Activated T-helper 2 cell treated with anti-CD3 and anti-CD28 coated beads, Interferon-gamma antibody, Interleukin-2, Interleukin-4, amounts not matched to agents 10 μg/mL and 5 μg/mL and 100 μg/mL, durations not matched to agents 14 hours and 24 hours and 36 hours (primary cell): ENCODE results near the gene OCEL1. TPM values are rescaled to one million over a fixed set of nuclear protein-coding genes. Genes with fewer than 3 reads are reported as not detected.

Source experiments
- DNase-seq: peaks from one replicate; pipeline ENCODE4 v3.0.0; 2021; ENCODE audit warnings: low spot score
- H3K27ac Mint-ChIP-seq: one replicate; pipeline ENCODE4 v1.8.0; 2021; ENCODE audit warnings: mixed read lengths
- H3K27me3 Mint-ChIP-seq: one replicate; pipeline ENCODE4 v1.8.0; 2021; ENCODE audit warnings: low read depth, mixed read lengths
- H3K36me3 Mint-ChIP-seq: one replicate; pipeline ENCODE4 v1.8.0; 2021; ENCODE audit warnings: low read depth, mixed read lengths
- H3K4me1 Mint-ChIP-seq: one replicate; pipeline ENCODE4 v1.8.0; 2021; ENCODE audit warnings: low read depth, mixed read lengths
- H3K4me3 Mint-ChIP-seq: one replicate; pipeline ENCODE4 v1.8.0; 2021; ENCODE audit warnings: low read depth, mild to moderate bottlenecking, moderate library complexity, mixed read lengths
- H3K9me3 Mint-ChIP-seq: one replicate; pipeline ENCODE4 v1.8.0; 2021; ENCODE audit warnings: mixed read lengths
- intact Hi-C: fragments of 100-400 bp; cut with micrococcal nuclease; formaldehyde crosslinking; loops from one replicate; pipeline ENCODE4 v1.15.1; 2023
- total RNA-seq: library from RNA; stranded (reverse); gene quantifications from 2 replicates; pipeline ENCODE4 v1.2.3, GENCODE V29; 2022

Gene OCEL1
- total RNA-seq, 1 donor from 2014 or later: 22.0 TPM

DNA sequence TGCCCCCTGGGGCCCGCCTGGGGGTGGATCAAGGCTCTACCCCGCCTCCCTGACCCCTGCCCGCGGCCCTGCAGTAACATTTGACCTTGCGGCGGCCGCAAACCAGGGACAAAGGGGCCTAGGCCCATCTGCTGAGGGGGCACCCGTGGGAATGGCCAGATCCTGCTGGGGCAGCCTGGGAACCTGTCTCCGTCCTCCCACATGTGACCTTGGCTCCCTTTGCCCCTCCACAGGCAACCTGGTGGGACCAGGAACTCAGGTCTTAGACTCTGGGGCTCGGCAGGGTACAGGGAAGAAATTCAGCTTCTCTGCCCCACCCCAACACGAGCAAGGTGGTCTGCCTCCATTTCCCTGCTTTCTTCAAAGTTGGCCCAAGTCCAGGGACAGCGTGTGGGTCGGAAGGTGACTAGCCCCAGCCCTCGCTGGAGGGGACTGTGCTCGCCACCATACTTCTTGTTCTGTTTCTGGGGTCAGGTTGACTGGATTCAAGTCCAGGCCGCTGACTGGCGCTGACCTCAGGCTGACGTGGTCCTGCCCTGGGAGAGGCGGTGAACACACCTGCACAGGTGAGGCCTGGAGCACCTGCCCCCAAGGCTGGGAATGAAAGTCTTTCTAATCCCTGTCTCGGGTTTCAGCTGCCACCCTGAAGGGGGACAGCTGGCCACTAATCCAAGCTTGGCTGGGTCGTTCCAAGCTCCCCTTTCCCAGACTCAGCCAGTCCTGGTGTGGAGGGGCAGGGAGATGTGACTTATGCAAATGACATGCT lies 22.2 kb downstream of the OCEL1 start:
- Mint-ChIP-seq H3K27ac (no peak overlapping the region), H3K4me1 (peaks cover 2% of the 10 kb centered on the region), H3K4me3 (no peak overlapping the region), H3K27me3 (peaks cover 16% of the 10 kb centered on the region), H3K9me3 (no peaks in the 10 kb centered on the region), H3K36me3 (no peaks in the 10 kb centered on the region)
- DNase-seq: no peak
- intact Hi-C loops: no loop called here

DNA sequence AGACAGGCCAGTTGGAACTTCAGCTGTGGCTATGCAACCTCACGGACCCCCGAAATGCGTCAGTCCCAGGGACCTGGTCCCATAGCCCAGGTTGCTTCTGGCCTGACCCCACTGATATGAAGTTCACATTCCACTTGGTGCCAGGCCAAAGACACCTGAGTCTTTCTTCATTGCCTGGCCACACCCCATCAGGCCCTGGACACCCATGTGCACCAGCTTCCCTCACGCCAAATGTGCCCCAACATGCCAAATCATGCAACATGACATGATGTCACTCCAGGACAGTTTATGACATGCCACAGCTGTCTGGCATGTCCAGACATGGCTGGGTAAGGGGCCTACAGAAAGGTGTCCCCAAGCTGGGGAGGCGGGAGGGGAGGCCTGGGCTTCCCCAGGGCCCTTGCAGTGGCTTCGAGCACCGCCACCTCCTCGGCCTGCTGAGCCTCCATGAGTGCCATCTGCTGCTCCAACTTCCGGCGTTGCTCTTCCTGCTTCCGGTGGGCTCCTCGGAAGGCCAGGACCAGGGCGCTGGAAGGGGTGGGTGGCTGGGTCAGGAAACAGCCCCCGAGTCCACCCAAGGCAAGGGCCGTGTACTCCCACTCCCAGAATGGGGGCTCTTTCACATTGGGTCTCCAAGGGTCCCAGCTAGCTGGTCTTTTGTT lies 24.0 kb downstream of the OCEL1 start:
- Mint-ChIP-seq H3K27ac (no peak overlapping the region), H3K9me3 (no peaks in the 10 kb centered on the region), H3K36me3 (no peaks in the 10 kb centered on the region), H3K27me3 (peaks cover 11% of the 10 kb centered on the region), H3K4me1 (peaks cover 2% of the 10 kb centered on the region), H3K4me3 (no peak overlapping the region)
- no peak for DNase-seq
- intact Hi-C loops: no loop called here

DNA sequence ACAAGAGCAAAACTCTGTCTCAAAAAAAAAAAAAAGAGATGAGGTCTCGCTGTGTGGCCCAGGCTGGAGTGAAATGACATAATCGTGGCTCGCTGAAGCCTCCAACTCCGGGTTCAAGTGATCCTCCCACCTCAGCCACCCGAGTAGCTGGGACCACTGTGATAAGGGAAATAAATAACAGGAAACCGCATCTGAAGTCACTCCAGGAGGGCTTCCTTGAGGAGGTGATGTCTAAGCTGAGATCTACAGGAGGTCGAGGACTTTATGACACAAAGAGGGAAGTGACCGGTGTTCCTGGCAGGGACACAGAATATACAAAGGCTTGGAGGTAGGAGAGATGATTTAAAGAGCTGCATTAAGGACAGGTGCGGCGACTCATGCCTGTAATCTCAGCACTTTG lies 28.6 kb downstream of the OCEL1 start:
- DNase-seq: no peak
- no peaks in the 10 kb centered on the region for H3K36me3 Mint-ChIP-seq
- H3K27me3 Mint-ChIP-seq: peaks cover 2% of the 10 kb centered on the region
- no peaks in the 10 kb centered on the region for H3K4me1 Mint-ChIP-seq
- H3K27ac Mint-ChIP-seq: no peak overlapping the region
- H3K4me3 Mint-ChIP-seq: no peak overlapping the region
- no peaks in the 10 kb centered on the region for H3K9me3 Mint-ChIP-seq
- intact Hi-C loops: no loop called here

DNA sequence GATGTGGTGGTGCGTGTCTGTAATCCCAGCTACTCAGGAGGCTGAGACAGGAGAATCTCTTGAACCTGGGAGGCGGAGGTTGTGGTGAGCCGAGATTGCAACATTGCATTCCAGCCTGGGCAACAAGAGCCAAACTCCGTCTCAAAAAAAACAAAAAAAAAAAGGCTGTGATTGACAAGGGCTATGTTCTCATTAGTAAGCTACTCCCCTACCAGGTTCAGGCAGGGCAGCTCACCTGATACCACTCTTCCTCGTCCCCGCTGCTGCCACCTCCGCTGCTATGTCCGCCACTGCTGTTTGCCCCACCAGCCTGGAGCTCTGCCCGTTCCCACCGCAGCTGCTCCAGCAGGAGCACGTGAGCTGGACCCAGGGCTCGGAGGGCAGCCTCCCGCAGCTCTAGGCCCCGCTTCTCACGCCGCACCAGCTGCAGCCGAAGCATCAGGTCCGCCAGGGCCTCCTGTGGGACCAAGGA lies 29.2 kb downstream of the OCEL1 start:
- H3K4me3 Mint-ChIP-seq: no peak overlapping the region
- no peak overlapping the region for H3K27ac Mint-ChIP-seq
- no peak for DNase-seq
- intact Hi-C loops: no loop called here
- no peaks in the 10 kb centered on the region for H3K4me1 Mint-ChIP-seq
- H3K9me3 Mint-ChIP-seq: no peaks in the 10 kb centered on the region
- H3K36me3 Mint-ChIP-seq: no peaks in the 10 kb centered on the region
- peaks cover 2% of the 10 kb centered on the region for H3K27me3 Mint-ChIP-seq

DNA sequence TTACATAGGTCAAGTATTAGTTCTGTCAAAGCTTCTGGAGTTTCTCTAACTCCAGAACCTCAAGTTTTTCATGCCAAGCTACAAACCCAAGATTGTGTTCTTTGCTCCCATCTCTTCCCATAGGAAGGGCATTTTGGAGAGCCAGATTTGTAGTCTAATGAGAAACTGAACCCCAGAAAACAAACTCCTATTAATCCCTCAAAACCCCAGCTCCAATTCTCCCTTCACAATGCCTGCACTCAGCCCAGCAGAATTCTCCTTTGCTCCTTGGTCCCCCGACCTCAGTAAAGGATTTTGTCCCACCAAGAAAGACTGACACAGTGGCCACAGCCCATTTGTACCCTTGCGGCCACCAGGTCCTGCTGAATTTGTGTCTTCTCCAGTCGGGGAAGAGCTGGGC lies 30.1 kb downstream of the OCEL1 start:
- Mint-ChIP-seq H3K36me3 (no peaks in the 10 kb centered on the region), H3K27me3 (peaks cover 5% of the 10 kb centered on the region), H3K9me3 (no peaks in the 10 kb centered on the region), H3K4me1 (peaks cover 2% of the 10 kb centered on the region), H3K4me3 (no peak overlapping the region), H3K27ac (no peak overlapping the region)
- intact Hi-C loops: no loop called here
- DNase-seq: no peak

DNA sequence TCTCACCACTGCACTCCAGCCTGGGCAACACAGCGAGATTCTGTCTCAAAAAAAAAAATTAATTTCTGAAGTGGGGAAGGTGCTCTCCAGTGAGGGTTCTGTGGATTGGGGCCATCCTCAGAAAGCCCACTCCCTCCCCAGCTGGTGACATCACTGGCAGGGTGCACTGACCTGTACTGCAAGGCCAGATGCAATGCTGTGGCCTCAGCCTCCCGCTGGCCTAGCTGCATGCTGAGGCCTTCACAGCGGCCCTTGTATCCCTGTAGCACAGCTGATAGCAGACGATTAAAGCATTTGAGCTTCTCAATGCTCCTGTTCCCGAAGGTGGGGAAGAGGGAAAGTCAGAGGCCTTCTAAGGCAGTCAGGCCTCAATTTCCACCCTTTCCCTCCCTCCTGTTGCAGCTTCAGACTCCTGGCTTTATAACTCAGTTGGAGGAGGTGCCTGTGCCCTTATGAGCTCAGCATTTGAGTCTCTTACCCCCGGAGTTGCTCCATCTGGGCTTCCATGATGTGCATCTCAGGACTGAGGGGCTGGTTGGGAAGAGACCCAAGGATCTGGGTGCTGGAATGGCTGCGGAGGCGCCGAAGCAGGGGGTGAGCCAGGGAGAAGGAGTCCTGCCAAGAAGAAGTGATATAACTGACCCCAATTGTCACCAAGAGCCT lies 33.2 kb downstream of the OCEL1 start:
- Mint-ChIP-seq H3K36me3 (no peaks in the 10 kb centered on the region), H3K27ac (no peak overlapping the region), H3K27me3 (peaks cover 5% of the 10 kb centered on the region), H3K4me1 (peaks cover 2% of the 10 kb centered on the region), H3K4me3 (no peak overlapping the region), H3K9me3 (no peaks in the 10 kb centered on the region)
- no peak for DNase-seq
- intact Hi-C loops: no loop called here

DNA sequence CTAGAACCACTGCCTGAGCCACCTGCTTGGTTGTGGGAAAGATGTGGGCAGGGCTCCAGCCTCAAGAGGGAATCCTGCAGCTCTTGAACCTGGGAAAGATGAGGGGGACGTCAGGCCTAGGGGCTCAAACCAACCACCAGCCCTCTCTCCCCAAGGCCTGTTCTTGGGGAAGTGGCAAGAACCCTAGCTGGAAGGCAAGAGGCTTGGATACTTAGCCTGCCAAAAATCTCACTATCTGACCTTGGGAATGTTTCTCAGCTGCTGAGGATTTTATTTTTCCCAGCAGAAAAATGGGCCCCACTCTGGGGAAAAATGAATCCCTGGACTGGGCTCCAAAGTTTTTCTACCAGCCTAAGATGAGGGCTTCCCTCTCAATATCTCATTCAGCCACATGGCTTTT lies 33.9 kb downstream of the OCEL1 start:
- Mint-ChIP-seq H3K36me3 (no peaks in the 10 kb centered on the region), H3K27me3 (peaks cover 3% of the 10 kb centered on the region), H3K4me1 (peaks cover 8% of the 10 kb centered on the region), H3K27ac (no peak overlapping the region), H3K9me3 (no peaks in the 10 kb centered on the region), H3K4me3 (no peak overlapping the region)
- no peak for DNase-seq
- intact Hi-C loops: no loop called here

DNA sequence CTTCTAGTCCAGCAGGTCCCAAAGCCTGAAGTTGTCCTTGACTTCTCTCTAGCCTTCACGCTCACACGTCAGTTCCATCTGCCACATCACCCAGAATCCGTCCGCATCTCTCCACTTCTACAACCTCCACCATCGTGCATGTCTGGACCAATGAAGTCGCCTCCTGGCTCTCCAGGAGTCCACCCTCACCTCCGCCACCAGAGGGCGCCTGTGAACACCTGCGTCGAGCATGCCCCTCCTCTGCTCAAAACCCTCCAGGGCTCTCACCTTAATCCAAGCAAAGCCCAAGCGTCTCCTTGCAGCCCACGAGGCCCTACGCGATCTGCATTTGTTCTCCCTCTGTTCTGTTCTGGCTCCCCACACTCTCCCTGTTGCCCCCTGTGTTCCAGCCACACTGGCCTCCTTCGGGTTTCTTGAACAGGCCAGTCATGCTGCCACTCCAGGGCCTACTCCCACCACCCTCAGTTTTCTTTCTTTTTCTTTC lies 34.9 kb downstream of the OCEL1 start:
- Mint-ChIP-seq H3K27ac (no peak overlapping the region), H3K4me3 (no peak overlapping the region)

DNA sequence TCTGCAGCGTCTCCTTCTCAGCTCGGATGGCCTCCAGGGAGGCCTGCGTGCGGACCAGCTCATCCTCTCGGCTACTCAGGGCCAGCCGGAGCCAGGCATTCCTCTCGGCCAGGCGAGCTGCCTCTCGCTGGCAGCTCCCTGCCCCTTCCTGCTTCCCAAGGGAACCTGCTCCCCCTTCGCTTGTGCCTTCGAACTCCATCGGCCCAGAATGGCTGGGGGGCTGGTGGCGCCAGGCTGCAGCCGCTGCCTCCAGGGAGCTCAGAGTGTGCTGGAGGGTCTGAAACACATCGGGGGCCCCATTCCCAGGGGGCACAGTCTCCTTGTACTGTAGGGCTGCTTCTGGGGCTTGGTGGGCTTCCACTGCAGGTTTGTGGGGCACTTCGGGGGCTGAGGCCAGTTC lies 36.5 kb downstream of the OCEL1 start:
- intact Hi-C loops: no loop called here
- no peak for DNase-seq
- Mint-ChIP-seq H3K4me1 (peaks cover 13% of the 10 kb centered on the region), H3K9me3 (no peaks in the 10 kb centered on the region), H3K4me3 (no peak overlapping the region), H3K36me3 (no peaks in the 10 kb centered on the region), H3K27ac (no peak overlapping the region), H3K27me3 (peaks cover 3% of the 10 kb centered on the region)

More for the DNA sequence above, 34.9 kb downstream of the OCEL1 start:
- no peaks in the 10 kb centered on the region for H3K9me3 Mint-ChIP-seq
- H3K4me1 Mint-ChIP-seq: peaks cover 8% of the 10 kb centered on the region
- DNase-seq: peak; percentile 83
- intact Hi-C loops: no loop called here
- no peaks in the 10 kb centered on the region for H3K36me3 Mint-ChIP-seq
- H3K27me3 Mint-ChIP-seq: peaks cover 3% of the 10 kb centered on the region

DNA sequence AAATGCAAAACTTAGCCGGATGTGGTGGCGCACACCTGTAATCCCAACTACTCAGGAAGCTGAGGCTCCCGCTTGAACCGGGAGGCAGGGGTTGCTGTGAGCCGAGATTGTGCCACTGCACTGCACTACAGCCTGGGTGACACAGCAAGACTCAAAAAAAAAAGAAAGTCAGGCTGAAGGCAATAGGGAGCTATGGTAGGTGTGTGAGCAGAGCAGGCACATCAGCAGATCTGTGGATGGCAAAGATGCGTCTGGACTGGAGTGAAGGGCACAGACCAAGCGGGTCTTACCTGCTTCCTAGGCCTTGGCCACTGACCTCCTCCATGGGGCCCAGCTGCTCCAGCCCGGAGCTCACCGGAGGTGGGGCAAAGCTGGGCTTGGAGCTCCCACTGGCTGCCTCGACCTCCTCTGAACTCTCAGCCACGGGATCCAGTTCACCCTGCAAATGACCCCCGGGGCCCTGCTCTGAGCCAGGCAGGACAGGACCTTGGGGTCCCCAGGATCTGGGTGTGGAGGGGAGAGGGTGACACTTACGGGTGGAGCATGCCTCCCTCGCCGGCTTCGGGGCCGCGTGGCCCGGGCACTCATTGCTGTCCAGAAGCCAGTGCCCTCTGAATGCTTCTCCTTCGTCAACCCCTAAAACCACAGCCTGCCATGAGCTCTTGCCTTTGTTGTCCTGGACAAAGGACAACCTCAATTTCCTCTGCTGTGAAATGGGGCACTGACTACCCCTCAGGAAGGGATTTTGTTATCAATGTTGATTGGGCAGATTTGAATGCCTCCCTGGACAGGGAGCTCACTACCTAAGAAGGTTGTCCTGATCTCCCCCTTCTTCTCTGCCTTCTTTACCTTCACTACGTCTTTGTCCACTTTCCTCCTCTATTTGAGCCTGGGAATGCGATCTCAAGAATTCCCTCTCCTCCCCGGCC lies 38.0 kb downstream of the OCEL1 start:
- Mint-ChIP-seq H3K9me3 (no peaks in the 10 kb centered on the region), H3K27ac (no peak overlapping the region), H3K36me3 (no peaks in the 10 kb centered on the region), H3K4me3 (no peak overlapping the region), H3K27me3 (peaks cover 3% of the 10 kb centered on the region), H3K4me1 (peaks cover 17% of the 10 kb centered on the region)
- DNase-seq: no peak
- intact Hi-C loops: no loop called here

DNA sequence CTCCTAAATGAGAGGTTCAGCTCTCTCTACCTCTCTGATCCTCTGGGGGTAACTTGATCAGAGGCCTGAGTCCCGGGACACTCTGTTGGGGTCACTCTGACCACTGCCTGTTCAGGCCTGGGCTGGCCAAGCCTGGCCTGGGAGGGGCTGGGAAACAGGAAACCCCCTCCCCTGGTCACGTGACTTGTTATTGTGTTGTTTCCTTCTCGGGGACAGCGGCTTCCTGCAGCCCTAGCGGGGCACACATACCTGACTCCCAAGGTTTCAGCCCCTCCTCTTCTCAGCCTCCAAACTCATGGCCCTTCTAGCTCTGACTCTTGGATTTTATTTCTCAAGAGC lies 38.6 kb downstream of the OCEL1 start, which contains the start of gene USHBP1:
Gene USHBP1, minus strand, starts transcription at position 105 of the 339 bp plus-strand sequence. CDS start 446 bp downstream, outside the sequence.
- Mint-ChIP-seq H3K36me3 (no peaks in the 10 kb centered on the region), H3K27ac (no peak within 1 kb of the TSS), H3K4me1 (peaks cover 17% of the 10 kb centered on the region), H3K4me3 (no peak within 1 kb of the TSS), H3K9me3 (no peaks in the 10 kb centered on the region), H3K27me3 (peaks cover 3% of the 10 kb centered on the region)
- no peak for DNase-seq
- intact Hi-C loops: no loop called here

DNA sequence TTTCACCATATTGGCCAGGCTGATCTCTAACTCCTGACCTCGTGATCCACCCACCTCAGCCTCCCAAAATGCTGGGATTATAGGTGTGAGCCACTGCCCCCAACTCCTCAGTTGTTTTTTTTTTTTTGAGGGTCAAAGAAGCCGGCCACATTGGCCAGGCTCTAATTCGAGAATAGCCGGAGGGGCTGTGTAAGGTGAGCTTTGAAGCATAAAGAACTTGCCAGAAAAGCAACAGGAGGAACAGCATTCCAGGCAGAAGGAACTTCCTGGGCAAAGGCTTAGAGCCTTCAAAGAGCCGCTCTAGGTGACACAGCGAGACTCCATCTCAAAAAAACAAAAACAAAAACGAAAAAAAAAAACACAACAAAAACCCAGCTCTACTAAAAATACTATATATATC lies 40.0 kb downstream of the OCEL1 start:
- Mint-ChIP-seq H3K9me3 (no peaks in the 10 kb centered on the region), H3K36me3 (peaks cover 6% of the 10 kb centered on the region), H3K27ac (no peak overlapping the region), H3K4me3 (no peak overlapping the region), H3K27me3 (no peaks in the 10 kb centered on the region), H3K4me1 (peaks cover 15% of the 10 kb centered on the region)
- DNase-seq: no peak
- intact Hi-C loops: no loop called here
